GM19324 (cell line): ENCODE results near the gene NEK1.

Experiments used
- ATAC-seq: cut with Tn5 transposase; IDR thresholded peaks from one replicate; pipeline ENCODE4 v1.9.1; 2021; ENCODE audit warnings: mild to moderate bottlenecking, moderate library complexity; ENCODE audit not compliant: unreplicated experiment, low FRiP score

The NEK1 gene

GRCh38 chr4:169377367-169377766 lies 235.0 kb downstream of the NEK1 start:
- no peak for ATAC-seq

GRCh38 chr4:169376421-169376820 lies 236.0 kb downstream of the NEK1 start:
- no peak for ATAC-seq

GRCh38 chr4:169372791-169373190 lies 239.6 kb downstream of the NEK1 start:
- ATAC-seq, result no peak

GRCh38 chr4:169369634-169370033 lies 242.7 kb downstream of the NEK1 start:
- no peak for ATAC-seq

GRCh38 chr4:169367826-169368225 lies 244.6 kb downstream of the NEK1 start:
- no peak for ATAC-seq

- ATAC-seq, result no peak
Observed at GRCh38 chr4:169366821-169367220, 245.6 kb downstream of the NEK1 start.

- ATAC-seq, result no peak
Observed at GRCh38 chr4:169362607-169363006, 249.8 kb downstream of the NEK1 start.

- no peak for ATAC-seq
Observed at GRCh38 chr4:169361756-169362155, 250.6 kb downstream of the NEK1 start.

- no peak for ATAC-seq
Observed at GRCh38 chr4:169359961-169360360, 252.4 kb downstream of the NEK1 start.

- ATAC-seq, result no peak
Observed at GRCh38 chr4:169352360-169352759, 260.0 kb downstream of the NEK1 start.

GRCh38 chr4:169351872-169352271 lies 260.5 kb downstream of the NEK1 start:
- ATAC-seq, result no peak

GRCh38 chr4:169348541-169348940 lies 263.8 kb downstream of the NEK1 start:
- no peak for ATAC-seq

GRCh38 chr4:169346840-169347239 lies 265.5 kb downstream of the NEK1 start:
- ATAC-seq, result no peak

- ATAC-seq, result no peak
Observed at GRCh38 chr4:169345316-169345721, 267.1 kb downstream of the NEK1 start.
